ENCODE measurements around the gene CFAP46. TPM values are rescaled to one million over a fixed set of nuclear protein-coding genes. Genes with fewer than 3 reads are reported as not detected.

CFAP46 gene
- total and polyA plus RNA-seq, 2 experiments from 2014 or later = 3.1 to 5.4 TPM

- no peak for TF ChIP-seq ZNF462 (CRISPR knock-in tag; IDR thresholded peaks at IDR 0.05)
- TF ChIP-seq STAT1 (IDR thresholded peaks at IDR 0.05; ENCODE audit: unreplicated experiment) = no peak
- no peak for TF ChIP-seq CTCF (conservative IDR thresholded peaks at IDR 0.05; ENCODE audit: low read depth in 2 of 2)
- no peak for TF ChIP-seq ZNF114 (CRISPR knock-in tag; IDR thresholded peaks at IDR 0.05)
- no peak for TF ChIP-seq CREB1 (CRISPR knock-in tag; IDR thresholded peaks at IDR 0.05; ENCODE audit: low read depth)
- TF ChIP-seq REST (IDR thresholded peaks at IDR 0.05; ENCODE audit: unreplicated experiment) = no peak
- no peak for TF ChIP-seq ZNF331 (CRISPR knock-in tag; IDR thresholded peaks at IDR 0.05; ENCODE audit: low read depth)
These were observed 79.6 kb downstream of the CFAP46 start (continued) for GRCh38 chr10:132862485-132863420.
